Measurements from ENCODE around the gene VPS13D. TPM values are rescaled to one million over a fixed set of nuclear protein-coding genes. Genes with fewer than 3 reads are reported as not detected.

The VPS13D gene
- total RNA-seq, 2 donors from 2014 or later = 70.1 to 129 TPM

- H3K27ac ChIP-seq = peak overlapping the region; percentile 67 to 77
- DNase-seq (ENCODE audit: low spot score) = no peak
- no peak for ATAC-seq (ENCODE audit: insufficient number of reproducible peaks, low FRiP score, low read depth)
- no peak overlapping the region for H3K4me3 ChIP-seq
- H3K36me3 ChIP-seq = peaks cover 6% of the 10 kb centered on the region
- no peak for TF ChIP-seq CTCF (IDR thresholded peaks at IDR 0.05)
- no peaks in the 10 kb centered on the region for H3K27me3 ChIP-seq (replicated peaks; ENCODE audit: insufficient read depth)
- H3K9me3 ChIP-seq = no peaks in the 10 kb centered on the region
- H3K4me1 ChIP-seq (ENCODE audit: control insufficient read depth in 1 of 2, low read depth in 2 of 2) = peaks cover 34 to 69% of the 10 kb centered on the region in 2 donors
Observed at GRCh38 chr1:12404918-12405317, 175.1 kb downstream of the VPS13D start.

GRCh38 chr1:12405325-12406210 is 175.7 kb downstream of the VPS13D start:
- TF ChIP-seq CTCF (IDR thresholded peaks at IDR 0.05) = peak; percentile 69
- Histone ChIP-seq H3K27me3 (replicated peaks; ENCODE audit: insufficient read depth) (no peaks in the 10 kb centered on the region), H3K4me1 (ENCODE audit: control insufficient read depth in 1 of 2, low read depth in 2 of 2) (peaks cover 36 to 73% of the 10 kb centered on the region in 2 donors), H3K9me3 (no peaks in the 10 kb centered on the region), H3K36me3 (peaks cover 6% of the 10 kb centered on the region), H3K27ac (peak overlapping the region; percentile 67 to 77), H3K4me3 (no peak overlapping the region)
- DNase-seq (ENCODE audit: low spot score) = peak; percentile 46
- no peak for ATAC-seq (ENCODE audit: insufficient number of reproducible peaks, low FRiP score, low read depth)

GRCh38 chr1:12406211-12407021 is 176.6 kb downstream of the VPS13D start:
- no peak for TF ChIP-seq CTCF (IDR thresholded peaks at IDR 0.05)
- DNase-seq (ENCODE audit: low spot score) (no peak), ATAC-seq (ENCODE audit: insufficient number of reproducible peaks, low FRiP score, low read depth) (no peak)
- Histone ChIP-seq H3K9me3 (no peaks in the 10 kb centered on the region), H3K4me3 (no peak overlapping the region), H3K36me3 (peaks cover 6% of the 10 kb centered on the region), H3K4me1 (ENCODE audit: control insufficient read depth in 1 of 2, low read depth in 2 of 2) (peaks cover 36 to 69% of the 10 kb centered on the region in 2 donors), H3K27me3 (replicated peaks; ENCODE audit: insufficient read depth) (no peaks in the 10 kb centered on the region), H3K27ac (peak overlapping the region; percentile 67 to 77)

GRCh38 chr1:12407050-12407961 is 177.5 kb downstream of the VPS13D start:
- H3K27me3 ChIP-seq (replicated peaks; ENCODE audit: insufficient read depth) = no peaks in the 10 kb centered on the region
- peak; percentile 32 for TF ChIP-seq CTCF (IDR thresholded peaks at IDR 0.05)

More at GRCh38 chr1:12407050-12407961, 177.5 kb downstream of the VPS13D start:
- no peaks in the 10 kb centered on the region for H3K9me3 ChIP-seq
- no peak overlapping the region for H3K4me3 ChIP-seq
- H3K4me1 ChIP-seq (ENCODE audit: control insufficient read depth in 1 of 2, low read depth in 2 of 2) = peaks cover 32 to 60% of the 10 kb centered on the region in 2 donors
- H3K36me3 ChIP-seq = peaks cover 6% of the 10 kb centered on the region
- ATAC-seq (ENCODE audit: insufficient number of reproducible peaks, low FRiP score, low read depth) = no peak
- DNase-seq (ENCODE audit: low spot score) = no peak
- H3K27ac ChIP-seq = peak overlapping the region; percentile 67 to 77

Data from thoracic aorta (tissue), 2 donors.